GM19238 (cell line): ENCODE results near the gene CNOT11.

Experiments used
- DNase-seq: peaks from one replicate; pipeline ENCODE4 v3.0.0; 2011; ENCODE audit warnings: low spot score; ENCODE audit not compliant: insufficient read length

Gene CNOT11

DNA sequence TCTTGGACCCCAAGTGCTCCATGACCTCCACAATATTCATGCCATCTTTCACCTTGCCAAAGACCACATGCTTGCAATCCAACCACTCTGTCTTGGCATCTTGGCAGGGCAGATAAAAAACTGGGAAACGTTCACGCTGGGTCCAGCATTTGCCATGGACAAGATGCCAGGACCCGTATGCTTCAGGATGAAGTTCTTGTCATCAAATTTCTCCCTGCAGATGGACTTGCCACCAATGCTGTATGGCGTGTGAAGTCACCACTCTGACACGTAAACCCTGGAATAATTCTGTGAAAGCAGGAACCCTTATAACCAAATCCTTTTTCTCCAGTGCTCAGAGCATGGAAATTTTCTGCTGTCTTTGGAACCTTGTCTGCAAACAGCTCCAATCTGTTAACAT is 21.5 kb downstream of the CNOT11 start:
- no peak for DNase-seq

DNA sequence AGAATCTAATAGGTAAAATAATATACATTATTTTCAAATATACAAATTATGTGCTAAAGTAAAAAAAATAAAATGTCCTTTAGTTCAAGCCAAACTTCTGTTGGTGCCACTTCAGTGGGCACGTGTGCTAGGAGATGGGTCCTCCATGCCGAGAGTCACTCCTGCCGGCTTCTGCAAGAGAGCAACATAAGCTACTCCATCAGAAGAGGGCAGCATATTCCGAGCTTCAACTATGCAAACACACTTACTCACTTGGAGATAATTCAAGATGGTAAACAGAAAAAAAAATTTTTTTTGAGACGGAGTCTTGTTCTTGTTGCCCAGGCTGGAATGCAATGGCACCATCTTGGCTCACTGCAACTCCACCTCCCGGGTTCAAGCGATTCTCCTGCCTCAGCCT is 24.4 kb downstream of the CNOT11 start:
- no peak for DNase-seq

DNA sequence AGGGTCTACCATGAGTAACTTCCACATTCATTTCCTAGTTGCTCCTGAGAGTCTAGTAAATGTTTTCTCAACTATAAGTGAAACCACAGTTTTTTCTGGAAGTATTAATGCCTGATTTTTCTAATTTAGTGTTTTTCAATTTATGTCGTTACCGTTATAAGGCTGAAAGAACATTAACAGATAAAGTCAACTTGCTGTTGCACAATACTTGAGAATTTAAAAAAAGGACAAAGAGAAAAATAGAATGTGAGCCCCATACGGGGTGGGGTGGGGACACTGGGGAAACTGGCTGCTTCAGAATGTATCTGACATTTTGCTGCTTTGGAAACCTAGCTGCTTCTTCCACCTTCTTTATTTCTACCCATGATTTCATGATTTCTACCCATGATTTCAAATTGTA is 26.2 kb downstream of the CNOT11 start:
- no peak for DNase-seq

DNA sequence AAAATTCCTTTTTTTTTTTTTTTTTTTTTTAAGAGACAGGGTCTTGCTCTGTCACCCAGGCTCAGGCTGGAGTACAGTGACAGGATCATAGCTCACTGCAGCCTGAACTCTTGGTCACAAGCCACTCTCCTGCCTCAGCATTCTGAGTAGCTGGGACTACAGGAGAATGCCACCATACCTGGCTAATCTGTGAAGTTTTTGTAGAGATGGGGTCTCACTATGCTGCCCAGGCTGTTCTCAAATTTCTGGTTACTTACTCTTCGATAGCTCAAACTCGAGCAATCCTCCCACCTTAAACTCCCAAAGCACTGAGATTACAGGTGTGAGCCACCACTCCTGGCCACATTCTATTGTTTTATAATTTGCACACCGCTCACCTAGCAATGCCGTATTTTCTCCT is 28.8 kb downstream of the CNOT11 start:
- DNase-seq, result no peak

DNA sequence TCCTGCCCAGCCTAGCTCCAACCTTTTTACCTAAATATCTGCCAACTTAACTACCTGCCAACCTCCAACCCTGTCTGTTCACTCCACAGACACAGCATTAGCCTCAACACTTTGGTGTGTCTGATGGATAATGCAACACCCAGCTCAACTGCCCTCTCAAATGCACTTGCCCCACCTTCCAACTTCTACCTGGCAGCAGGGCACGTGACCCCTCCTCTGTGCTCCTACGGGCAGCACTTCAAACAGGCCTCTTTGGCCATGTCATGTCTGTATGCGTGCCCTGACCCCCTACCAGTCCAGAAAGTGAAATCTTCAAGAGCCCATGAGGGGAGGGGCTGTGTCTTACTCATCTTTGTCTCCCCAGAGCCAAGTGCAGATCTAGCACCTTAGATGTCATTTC is 30.3 kb downstream of the CNOT11 start:
- no peak for DNase-seq

DNA sequence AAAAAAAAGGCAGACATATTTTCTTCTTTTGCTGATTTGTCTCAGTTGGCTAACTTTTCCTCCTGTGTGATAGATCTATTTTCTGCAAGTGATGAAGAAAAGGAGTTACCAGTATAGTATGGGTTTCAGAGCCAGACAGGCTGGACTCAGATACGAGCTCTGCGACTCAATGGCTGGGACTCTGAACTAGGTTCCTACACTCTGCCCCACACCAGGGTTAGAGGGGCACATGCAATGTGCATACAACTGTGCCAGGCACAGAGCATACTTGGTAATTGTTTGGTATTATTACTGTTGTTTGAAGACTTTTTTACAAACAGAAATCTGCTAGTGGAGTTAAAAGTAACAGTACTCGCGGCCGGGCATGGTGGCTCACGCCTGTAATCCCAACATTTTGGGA is 34.0 kb downstream of the CNOT11 start:
- no peak for DNase-seq

DNA sequence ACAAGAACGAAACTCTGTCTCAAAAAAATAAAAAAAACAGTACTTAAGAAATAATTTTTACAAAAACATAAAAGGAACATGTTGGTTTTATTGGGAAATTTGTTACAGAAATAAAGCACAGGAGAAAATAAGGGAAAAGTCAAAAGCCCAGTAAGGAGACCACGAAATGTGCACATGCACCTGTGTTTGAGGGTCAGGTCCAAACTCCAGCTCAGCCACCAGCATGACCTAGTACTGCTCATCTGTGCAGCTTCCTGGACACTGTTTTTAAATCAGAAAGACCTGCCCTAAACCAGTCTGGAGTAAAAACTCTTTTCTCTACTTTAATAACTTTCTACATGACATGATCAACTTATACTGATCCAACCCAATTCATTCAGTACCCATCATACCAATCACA is 34.6 kb downstream of the CNOT11 start:
- DNase-seq, result no peak

DNA sequence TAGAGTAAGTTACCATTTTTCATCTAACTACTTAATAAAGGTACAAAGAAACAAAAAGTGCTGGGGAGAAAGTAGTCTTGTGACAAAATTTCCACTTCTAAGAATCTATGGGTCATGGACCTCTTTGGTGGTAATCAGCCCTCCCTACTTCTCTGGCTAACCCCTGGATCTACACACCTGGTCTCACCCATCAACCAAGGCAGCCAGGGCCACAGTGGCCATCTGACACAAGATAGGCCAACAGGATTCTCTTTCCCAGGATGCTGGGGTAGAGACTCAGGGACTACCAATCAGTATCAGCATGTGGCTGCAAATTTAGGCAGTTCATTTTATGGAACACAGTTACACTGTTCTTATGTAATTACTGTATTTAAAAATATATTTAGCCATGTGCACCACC is 38.0 kb downstream of the CNOT11 start:
- no peak for DNase-seq

GRCh38 chr2:101291973-101292372 is 39.3 kb downstream of the CNOT11 start:
- DNase-seq, result no peak

DNA sequence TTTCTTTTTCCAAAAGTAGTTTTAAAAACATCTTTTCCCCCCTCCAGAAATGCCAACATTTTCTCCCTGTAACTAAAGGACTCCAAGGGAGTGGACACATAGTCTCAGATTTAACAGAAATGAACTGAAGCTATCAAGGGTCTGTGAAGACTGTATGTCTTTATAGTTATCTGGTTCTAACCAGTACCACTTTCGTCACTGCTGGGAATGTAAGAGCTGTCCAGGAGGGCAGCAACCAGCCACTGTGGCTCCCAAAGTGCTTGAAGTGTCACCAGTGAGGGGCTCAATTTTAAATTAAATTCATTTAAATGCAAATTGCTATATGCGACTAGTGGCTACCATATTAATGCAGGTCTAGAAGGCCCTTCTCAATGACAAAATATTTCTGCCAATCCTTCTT is 40.9 kb downstream of the CNOT11 start:
- no peak for DNase-seq

DNA sequence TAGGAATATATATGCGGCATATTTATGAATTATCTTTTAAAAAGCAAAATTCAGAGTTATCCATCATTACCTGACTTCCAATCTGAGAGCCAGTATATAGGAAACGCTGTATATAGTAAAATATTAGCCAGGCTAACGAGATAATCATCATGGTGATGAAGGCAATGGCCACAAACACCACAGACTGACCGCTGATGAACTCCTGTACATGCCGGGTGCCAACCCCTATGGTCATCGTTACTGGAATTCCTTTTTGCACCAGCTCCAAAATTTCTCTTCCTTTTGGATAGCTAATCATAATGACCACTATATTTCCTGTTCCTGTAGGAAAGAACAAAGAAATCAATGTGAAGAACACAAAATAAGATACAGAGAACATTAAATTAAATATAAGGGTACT is 42.2 kb downstream of the CNOT11 start:
- DNase-seq, result no peak

DNA sequence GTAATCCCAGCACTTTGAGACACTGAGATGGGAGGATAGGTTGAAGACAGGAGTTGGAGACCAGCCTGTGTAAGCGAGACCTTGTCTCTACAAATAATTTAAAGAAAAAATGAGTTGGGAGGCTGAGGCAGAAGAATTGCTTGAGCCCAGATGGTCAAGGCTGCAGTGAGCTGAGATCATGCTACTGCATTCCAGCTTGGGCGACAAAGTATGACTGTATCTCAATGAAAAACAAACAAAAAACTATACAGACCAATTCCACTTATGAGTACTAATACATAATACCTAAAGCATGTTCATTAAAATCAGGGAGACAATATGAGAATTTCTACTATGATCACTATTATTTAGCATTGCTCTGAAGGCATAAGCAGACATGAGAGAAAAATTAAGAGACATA is 43.2 kb downstream of the CNOT11 start:
- DNase-seq, result no peak

DNA sequence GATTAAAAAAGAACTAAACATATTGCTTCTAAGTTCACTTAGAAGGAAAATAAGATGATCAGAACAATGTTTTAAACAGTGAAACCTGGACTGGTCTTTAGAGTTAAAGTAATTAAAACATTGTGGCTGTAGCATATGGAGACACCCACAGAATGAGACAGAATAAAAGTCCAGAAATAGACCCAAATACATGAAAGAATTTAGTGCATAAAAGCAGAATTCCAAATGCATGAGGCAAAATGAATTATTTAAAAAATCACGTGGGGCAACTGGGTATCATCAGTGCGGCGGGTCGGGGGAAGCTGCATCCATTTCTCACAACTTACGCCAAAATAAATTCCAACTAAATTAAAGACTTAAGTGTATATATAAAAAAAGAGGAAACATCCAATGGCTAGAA is 43.7 kb downstream of the CNOT11 start:
- no peak for DNase-seq

GRCh38 chr2:101297383-101297782 is 44.7 kb downstream of the CNOT11 start:
- DNase-seq, result no peak

DNA sequence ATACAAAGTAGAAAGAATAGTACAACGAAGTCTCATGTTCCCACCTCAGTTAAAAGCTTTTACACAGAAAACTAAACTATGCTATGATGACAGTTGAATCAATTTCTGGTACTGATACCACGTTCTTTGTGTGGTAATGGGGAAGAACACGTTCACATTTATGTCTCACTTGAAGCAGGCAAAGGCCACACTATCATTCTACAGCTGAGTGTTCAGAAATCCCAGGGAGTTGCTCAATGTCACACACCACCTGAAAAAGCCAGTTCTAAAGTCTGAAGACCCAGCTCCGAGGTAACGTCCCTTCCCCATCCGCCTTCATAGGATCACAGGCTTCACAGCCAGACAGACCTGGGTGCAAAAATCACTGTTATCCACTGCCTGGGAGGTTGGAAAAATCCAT is 46.9 kb downstream of the CNOT11 start:
- DNase-seq, result no peak

GRCh38 chr2:101300164-101300563 is 47.5 kb downstream of the CNOT11 start:
- DNase-seq, result no peak

DNA sequence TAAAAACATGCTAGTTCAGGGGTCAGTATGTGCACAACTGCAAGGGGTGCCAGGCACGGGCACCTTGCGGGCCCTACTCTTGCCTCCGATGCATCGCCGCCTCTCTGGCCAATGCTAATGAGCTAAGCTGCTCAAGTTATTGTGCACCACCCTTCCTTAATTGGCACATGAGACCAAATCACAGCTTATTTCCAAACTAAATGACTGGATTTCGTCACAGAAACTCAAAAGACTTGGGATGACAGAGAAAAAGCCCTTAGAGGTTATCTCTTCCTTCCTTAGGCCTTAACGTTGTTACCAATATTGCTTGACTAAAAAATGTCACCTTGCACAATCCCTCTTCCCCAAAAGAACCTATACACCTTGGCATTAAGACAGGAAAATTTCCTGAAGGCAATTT is 48.1 kb downstream of the CNOT11 start:
- DNase-seq, result no peak

DNA sequence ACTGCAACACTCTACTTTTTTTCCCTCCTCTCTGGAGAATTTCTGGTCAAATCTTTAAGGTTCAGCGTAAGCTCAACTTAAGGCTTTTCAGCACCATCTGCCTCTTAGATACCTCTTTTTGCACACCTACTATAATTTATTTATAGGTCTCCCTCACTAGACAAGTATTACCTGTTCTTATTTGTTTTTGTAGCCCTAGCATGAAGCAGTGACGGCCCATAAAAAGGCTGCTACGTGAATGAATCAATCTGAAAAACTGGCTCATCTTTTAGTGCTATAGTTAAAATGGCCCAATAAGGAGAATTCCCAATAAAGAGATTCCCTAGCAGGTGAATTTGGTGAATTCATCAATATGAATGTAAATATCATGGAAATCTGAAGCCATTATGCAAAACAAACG is 49.3 kb downstream of the CNOT11 start:
- DNase-seq, result no peak

DNA sequence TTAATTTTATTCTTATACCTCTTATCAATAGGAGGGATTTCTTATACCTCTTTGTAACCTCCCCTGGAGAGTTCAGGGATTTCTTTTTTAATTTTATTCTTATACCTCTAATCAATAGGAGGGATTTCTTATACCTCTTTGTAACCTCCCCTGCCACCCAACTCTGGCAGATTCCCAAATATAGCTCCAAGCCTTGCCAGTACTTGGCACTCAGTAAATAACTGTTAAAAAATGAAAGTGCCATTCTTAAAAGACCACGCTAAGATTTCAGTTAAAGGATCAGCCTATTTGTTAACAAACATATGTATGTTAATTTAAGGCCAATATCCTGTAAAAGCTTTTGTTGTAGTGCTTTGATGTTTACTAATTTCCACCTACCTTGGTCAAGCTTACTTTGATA is 51.0 kb downstream of the CNOT11 start:
- no peak for DNase-seq

DNA sequence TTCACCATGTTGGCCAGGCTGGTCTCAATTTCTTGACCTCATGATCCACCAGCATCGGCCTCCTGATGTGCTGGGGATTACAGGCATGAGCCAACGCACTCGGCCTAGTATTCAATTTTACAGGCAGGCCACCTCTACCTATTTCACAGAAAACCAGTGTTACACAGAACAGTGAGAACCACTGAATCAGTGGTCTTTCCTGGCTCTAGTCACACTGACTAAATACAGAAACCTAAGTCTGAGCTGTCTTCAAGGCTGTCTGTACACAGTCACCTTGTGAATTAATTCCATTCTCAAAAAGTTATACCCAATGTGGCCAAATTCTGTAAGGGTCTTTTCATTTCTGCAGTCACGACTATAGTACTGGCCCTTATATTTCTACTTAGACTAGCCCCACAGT is 52.3 kb downstream of the CNOT11 start:
- no peak for DNase-seq

DNA sequence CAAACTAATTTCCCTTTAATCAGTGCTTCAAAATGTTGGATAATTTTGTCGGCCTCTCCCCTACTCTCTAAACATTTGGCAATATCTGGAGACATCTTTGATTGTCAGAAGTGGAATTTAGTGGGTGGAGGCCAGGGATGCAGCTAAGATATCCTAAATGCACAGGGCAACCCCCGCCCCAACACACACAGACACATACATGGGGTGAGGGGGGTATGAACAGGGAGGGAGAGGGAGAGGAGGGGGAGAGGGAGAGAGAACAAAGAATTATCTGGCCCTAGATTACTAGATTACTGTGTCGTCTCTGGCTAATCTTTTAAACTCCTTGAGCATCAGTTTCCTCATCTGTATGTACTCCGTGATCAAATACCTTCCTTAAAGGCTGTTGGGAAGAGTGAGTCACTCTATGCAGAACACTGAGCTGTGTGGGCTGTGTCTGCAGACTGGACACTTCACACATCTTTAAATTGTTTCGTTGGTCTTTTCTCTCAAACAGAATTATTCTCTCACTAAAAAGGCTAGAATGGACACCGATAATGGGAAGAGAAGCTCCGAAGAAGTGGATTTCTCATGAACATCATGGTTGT is 52.9 kb downstream of the CNOT11 start:
- DNase-seq, result no peak

GRCh38 chr2:101306410-101306809 is 53.7 kb downstream of the CNOT11 start:
- DNase-seq, result no peak

GRCh38 chr2:101307503-101307902 is 54.8 kb downstream of the CNOT11 start:
- no peak for DNase-seq

- DNase-seq, result no peak
These were observed 55.3 kb downstream of the CNOT11 start for GRCh38 chr2:101307950-101308431.
